GM19372 (cell line): ENCODE data around the gene PARVB.

Experiments used
- ATAC-seq: cut with Tn5 transposase; IDR thresholded peaks from one replicate; pipeline ENCODE4 v1.9.1; 2021; ENCODE audit warnings: mild to moderate bottlenecking, low read depth, moderate library complexity; ENCODE audit not compliant: unreplicated experiment

PARVB gene

GRCh38 chr22:44190381-44190976, 166.4 kb downstream of the PARVB start:
- ATAC-seq: no peak

DNA sequence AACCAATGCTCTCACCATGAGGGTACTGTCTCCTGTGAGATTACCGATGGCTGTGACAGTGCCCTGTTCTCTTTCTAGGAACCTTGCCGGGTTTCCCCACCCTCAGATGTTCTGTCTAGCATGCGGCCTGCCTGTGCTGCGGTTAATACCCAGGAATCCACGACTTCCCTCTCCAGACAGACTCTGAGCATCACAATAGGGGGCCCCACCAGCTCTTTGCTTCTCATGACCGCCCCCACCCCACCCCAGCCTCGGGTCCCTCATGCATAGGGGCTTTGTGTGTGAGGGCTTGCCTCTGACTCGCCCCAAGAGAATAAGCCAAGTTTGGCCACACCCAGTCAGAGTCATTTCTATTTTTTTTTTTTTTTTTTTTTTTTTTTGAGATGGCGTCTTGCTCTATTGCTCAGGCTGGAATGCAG, 166.9 kb downstream of the PARVB start:
- ATAC-seq: no peak

DNA sequence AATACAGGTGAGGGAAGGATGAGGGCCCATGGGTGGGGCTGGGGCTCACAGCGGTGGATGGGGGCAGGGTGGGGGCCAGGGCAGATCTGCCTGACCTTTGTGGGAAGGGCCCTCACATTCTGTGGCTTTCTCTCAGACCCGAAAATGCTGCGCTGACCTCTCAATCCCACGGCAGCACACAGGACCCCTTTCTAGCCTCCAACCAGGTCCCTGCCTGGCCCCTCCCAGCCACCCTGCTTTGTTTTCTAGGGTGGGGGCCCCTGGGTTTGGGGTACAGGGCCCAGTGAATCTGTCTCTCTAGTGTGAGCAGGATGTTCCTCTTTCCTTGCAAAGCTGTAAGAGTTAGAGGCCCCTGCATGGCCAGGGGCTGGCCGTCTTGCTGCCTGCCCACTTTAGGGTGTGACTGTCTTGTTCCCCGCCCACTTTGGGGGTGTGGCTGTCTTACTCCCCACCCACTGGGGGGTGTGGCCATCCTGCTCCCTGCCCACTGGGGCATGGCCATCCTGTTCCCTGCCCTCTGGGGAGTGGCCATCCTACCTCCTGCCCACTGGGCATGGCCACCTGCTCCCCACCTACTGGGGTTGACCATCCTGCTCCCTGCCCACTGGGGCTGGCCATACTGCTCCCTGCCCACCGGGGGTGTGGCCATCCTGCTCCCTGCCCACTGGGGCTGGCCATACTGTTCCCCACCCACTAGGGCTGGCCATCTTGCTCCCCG, 168.2 kb downstream of the PARVB start:
- ATAC-seq: no peak

DNA sequence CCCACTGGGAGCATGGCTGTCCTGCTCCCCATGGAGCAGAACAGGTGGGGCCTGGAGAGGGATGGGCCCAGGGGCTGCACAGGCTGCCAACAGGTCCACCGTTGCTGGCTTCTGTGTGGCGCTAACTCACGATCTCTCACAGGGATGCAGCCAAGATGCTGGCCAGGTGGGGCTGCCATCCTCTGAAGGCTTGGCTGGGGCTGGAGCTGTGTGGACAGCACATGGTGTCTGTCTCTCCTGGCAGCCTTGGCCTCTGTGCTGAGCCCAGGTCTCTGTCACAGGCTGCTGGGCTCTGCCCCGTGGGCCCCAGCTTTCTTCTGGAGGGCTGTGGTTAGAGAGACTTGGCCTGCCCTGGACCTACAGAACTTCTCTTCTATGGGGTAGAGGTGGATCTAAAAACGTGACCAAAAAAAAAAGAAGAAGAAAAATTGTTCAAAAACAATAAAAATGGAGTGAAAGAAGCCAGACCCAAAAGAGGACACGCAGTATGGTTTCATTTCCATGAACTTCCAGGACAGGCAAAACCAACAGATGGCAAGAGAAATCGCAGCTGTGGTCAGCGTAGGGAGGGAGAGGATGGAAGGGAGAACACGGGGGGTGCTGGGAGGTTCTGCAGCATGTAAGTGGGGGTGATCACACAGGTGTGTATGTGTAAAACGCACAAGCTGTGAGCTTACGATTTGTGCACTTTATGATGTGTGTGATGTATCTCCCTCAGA, 168.9 kb downstream of the PARVB start:
- no peak for ATAC-seq

- ATAC-seq: no peak
Measured at GRCh38 chr22:44193535-44193891, 169.4 kb downstream of the PARVB start.

DNA sequence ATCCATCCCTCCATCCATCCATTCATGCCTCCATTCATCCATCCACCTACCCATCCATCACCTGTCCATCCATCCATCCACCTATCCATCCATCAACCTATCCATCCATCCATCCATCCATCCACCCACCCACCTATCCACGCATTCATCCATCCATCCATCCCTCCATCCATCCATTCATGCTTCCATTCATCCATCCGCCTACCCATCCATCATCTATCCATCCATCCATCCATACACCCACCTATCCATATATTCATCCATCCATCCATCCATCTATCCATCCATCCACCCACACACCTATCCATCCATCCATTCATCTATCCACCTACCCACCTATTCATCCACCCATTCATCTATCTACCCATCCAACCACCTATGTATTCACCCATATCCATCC, 170.5 kb downstream of the PARVB start:
- ATAC-seq: no peak

GRCh38 chr22:44195189-44195871, 171.2 kb downstream of the PARVB start:
- no peak for ATAC-seq

DNA sequence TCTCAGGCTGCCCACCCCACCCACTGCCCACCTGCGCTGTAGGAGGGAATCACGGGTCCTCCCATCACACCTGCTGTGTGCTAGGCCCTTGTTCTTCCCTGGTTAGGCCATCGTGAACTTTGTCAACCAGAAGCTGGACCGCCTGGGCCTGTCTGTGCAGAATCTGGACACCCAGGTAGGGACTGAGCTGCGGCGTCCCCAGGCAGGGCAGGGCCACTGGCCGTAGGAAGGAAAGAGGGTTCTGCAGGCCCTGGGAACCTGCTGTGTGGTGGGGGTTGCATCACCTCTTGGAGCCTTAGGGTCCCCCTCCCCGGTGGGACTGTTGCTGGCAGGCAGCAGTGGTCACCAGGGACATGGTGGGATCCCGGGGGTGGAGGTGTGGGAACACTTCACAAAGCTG, 172.1 kb downstream of the PARVB start:
- ATAC-seq: no peak

- no peak for ATAC-seq
Measured at GRCh38 chr22:44196731-44197131, 172.6 kb downstream of the PARVB start.

DNA sequence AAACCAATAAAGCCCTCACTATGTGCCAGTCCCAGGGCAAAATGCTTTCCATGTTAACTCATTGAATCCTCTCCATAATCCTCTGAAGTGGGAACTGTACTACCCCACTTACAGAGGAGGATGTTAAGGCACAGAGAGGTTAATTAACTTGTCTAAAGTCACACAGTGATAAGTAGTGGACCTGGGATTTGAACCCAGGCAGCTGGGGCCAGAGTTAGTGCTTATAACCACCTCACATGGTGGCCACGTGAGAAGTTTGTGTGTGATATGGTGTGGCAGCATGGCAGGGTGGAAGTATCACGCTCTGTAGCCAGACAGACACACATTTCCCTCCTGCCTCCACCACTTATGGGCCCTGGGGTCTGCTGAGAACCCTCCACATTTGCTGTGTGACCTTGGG, 173.2 kb downstream of the PARVB start:
- ATAC-seq: no peak

DNA sequence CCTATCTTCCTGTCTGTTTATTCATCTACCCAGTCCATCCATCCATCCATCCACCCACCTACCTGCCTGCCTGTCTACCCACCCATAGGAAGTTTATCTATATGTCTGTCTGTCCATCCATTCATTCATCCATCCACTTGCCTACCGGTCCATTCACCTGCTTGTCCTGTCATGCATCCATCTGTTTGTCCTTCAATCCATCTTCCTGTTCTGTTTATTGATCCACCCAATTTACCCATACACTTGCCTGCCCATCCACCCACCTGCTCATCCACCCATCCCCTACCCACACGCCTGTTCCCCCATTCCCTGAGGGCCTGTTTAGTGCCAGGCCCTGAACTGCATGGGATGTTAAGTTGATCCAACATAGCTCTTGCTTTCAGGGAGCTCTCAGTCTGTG, 175.1 kb downstream of the PARVB start:
- no peak for ATAC-seq

DNA sequence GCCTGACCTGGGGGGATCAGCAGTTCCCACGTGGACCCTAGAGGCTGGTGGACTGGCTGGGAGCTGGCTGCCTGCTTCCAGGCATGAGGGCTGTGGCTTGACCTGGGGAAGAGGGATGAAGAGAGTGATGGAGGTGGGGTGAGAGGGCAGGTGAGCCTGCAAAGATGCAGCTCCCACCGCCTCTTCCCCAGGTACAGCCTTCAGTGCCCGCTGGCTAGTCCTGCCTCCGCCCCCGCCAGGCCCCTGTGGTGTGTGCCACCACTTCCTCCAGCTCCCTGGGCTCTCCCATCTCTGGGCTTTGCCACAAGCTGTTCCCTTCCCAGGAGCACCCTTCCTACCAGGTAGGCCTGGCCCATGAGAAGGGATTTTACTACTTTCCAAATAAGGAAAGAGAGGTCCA, 175.8 kb downstream of the PARVB start:
- no peak for ATAC-seq

- ATAC-seq: no peak
Measured at GRCh38 chr22:44200451-44200850, 176.3 kb downstream of the PARVB start.

DNA sequence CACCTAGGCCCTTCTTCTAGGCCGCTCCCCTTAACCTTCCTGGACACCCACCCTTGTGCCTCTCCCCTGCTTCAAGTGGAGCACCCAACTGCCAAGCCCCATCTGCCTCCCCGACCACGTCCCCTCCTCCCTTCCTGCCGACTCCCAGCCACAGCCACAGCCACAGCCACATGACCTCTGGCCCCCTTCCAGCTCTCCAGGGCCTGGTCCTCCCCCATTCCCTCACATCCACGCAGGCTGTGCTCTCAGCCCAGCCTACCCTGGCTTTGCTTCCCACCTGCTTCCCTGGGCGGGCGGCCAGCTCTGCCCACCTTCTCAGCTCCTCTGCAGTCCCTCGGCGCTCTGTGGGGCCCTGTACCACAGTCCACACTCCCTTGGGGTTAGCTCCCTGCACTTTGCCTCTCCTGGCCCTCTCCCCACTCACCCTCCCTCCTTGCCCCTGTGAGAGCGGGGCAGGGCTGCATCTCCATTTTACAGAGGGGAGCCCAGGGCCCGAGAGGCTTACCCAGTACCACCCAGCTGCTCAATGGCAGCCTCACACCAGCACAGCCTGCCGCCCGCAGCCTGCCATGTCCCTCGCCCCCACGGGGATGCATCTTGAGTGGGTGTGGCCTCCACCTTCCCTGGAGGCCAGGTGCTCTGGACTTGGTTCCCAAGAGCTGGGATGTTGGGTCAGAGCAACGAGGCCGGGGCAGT, 176.9 kb downstream of the PARVB start:
- no peak for ATAC-seq

DNA sequence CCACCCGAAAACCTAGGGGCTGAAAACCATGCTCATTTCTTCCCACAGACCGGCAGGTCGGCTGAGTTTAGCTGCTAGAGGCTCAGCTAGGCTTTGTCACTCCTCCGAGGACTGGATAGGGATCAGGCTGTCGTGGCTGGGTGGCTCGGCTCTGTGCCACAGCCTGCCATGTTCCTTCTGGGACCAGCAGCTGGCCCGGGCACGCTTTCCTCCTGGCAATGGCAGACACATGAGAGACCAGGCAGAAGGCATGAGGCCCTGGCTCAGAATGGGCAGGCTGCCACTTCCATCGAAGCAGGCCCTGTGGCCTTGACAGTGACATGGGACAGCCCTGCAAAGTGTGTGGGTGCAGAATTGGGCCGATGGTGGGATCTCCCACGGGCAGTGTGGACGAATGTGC, 177.6 kb downstream of the PARVB start:
- ATAC-seq: no peak

DNA sequence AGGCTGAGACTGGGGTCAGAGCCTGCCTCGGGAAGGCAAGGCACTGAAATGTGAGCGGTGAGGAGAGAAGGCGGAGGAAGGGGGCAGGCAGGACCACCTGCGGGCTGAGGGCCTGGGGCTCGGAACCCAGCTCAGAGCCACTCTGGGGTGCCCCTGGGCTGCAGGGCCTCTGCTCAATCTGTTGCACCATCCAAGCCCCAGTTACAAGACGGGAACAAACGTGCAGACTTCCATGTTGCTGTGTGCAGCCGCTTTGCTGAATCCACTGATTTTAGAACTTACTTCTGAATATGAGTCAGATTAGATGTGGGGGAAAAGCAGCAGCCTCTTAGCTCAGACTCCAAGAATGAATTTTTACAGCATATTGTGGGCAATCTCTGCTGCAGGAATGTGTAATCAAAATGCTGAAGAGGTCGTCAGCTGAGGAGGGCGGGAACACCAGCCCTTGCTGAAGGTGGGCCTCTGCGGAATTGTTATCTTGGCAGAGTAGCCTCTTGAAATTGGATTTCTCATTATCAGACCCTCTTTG, 178.2 kb downstream of the PARVB start:
- no peak for ATAC-seq

DNA sequence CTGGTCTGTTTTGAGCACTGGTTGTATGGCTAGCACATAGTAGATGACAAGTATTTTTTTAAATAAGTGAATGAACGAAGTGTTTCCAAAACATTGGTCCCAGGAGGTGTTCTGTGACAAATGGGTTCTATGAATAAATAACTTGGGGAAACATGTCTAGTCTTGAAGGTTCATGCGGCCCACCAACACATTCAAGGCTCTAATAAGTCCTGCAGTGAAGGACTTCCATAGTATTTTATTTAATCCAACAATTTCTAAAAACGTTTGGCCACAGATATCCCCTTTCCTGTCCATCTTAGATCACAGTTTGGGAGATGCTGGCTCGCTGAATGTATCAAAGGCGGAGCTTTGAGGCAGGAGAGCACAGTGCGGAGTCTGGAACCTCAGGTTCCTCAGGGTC, 179.1 kb downstream of the PARVB start:
- ATAC-seq: no peak

DNA sequence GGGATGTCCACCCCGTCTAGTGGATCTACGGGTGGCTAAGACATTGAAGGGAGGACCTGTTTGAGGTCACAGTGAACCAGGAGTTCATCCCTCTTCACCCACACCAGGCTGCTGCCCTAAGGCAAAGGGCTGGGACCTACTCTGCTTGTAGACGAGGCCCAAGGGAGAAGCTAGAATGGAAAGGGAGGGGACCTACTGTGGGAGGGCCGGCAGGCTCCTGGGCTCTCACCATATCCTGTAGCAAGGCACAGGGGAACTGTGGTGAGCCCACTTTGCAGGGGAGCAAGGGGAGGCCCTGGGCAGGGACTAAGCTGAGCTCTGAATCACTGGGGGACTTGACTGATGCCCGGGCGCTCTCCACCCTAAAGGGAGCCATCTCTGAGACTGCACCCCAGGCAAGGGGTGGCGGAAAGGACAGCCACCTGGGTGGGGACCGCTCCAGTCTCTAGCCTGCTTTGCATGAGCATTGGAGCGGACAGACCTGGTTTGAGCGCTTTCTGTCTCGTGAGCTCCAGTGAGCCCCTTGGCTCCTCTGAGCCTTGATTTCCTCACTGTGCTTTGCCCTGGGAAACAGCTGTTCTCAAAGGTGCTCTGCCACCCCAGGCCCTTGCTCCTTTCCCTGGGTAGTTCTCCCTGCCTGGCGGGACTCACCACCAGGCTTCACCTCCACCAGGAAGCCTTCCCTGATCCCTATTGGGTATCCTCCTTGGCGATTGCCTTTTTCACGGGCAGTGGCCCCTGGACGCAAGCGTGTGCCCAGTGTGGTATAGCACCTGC, 180.8 kb downstream of the PARVB start:
- no peak for ATAC-seq

GRCh38 chr22:44205516-44206329, 181.6 kb downstream of the PARVB start:
- no peak for ATAC-seq
